Mesothelial cell of epicardium (in vitro differentiated cells): ENCODE results near the gene STXBP6. TPM values are rescaled to one million over a fixed set of nuclear protein-coding genes. Genes with fewer than 3 reads are reported as not detected.

ENCODE experiments used
- DNase-seq, 2 experiments: peaks; one replicate each; pipeline ENCODE4 v3.0.0; 2021; ENCODE audit warnings: low spot score in 2 of 2; ENCODE audit not compliant: unreplicated experiment in 2 of 2
- H3K27ac Mint-ChIP-seq: 2 replicates; pipeline ENCODE4 v1.8.0; 2021; ENCODE audit warnings: mixed read lengths
- H3K27me3 Mint-ChIP-seq: 2 replicates; pipeline ENCODE4 v1.8.0; 2021; ENCODE audit warnings: low read depth, mixed read lengths
- H3K36me3 Mint-ChIP-seq: 2 replicates; pipeline ENCODE4 v1.8.0; 2021; ENCODE audit warnings: mixed read lengths
- H3K4me1 Mint-ChIP-seq: 2 replicates; pipeline ENCODE4 v1.8.0; 2021; ENCODE audit warnings: mixed read lengths
- H3K4me3 Mint-ChIP-seq: 2 replicates; pipeline ENCODE4 v1.8.0; 2021; ENCODE audit warnings: mild to moderate bottlenecking, moderate library complexity, mixed read lengths
- H3K9me3 Mint-ChIP-seq: 2 replicates; pipeline ENCODE4 v1.8.0; 2021; ENCODE audit warnings: mixed read lengths
- CTCF ChIP-seq: fragments of 200-600 bp; sonication (generic); IDR thresholded peaks from one replicate; pipeline ENCODE4 v1.5.0; 2021; ENCODE audit warnings: antibody characterized with exemption; ENCODE audit not compliant: unreplicated experiment
- total RNA-seq: library from RNA; stranded (reverse); gene quantifications from 3 replicates; pipeline ENCODE4 v1.2.1, GENCODE V29; 2021

The STXBP6 gene
- total RNA-seq, 1 donor from 2014 or later = 16.6 TPM

GRCh38 chr14:25038044-25038668, 11.8 kb downstream of the STXBP6 start:
- Mint-ChIP-seq H3K4me3 (no peak overlapping the region), H3K27me3 (no peaks in the 10 kb centered on the region), H3K27ac (peak overlapping the region; percentile 10), H3K4me1 (peaks cover 28% of the 10 kb centered on the region), H3K36me3 (peaks cover 7% of the 10 kb centered on the region), H3K9me3 (peaks cover 9% of the 10 kb centered on the region)
- TF ChIP-seq CTCF = no peak
- no peak for DNase-seq

GRCh38 chr14:25037032-25037431, 12.9 kb downstream of the STXBP6 start:
- Mint-ChIP-seq H3K4me1 (peaks cover 21% of the 10 kb centered on the region), H3K27ac (peak overlapping the region; percentile 47), H3K27me3 (no peaks in the 10 kb centered on the region), H3K4me3 (no peak overlapping the region), H3K36me3 (peaks cover 7% of the 10 kb centered on the region), H3K9me3 (peaks cover 9% of the 10 kb centered on the region)
- no peak for DNase-seq
- TF ChIP-seq CTCF = no peak

- TF ChIP-seq CTCF = no peak
- DNase-seq = no peak
- Mint-ChIP-seq H3K27me3 (no peaks in the 10 kb centered on the region), H3K27ac (no peak overlapping the region), H3K4me1 (peaks cover 13% of the 10 kb centered on the region), H3K9me3 (peaks cover 9% of the 10 kb centered on the region), H3K36me3 (peaks cover 7% of the 10 kb centered on the region), H3K4me3 (no peak overlapping the region)
Observed at GRCh38 chr14:25034803-25035681, 14.9 kb downstream of the STXBP6 start.

- no peak for DNase-seq
- Mint-ChIP-seq H3K4me3 (no peak overlapping the region), H3K9me3 (peaks cover 12% of the 10 kb centered on the region), H3K27ac (no peak overlapping the region), H3K4me1 (peaks cover 10% of the 10 kb centered on the region), H3K27me3 (no peaks in the 10 kb centered on the region), H3K36me3 (peaks cover 13% of the 10 kb centered on the region)
- no peak for TF ChIP-seq CTCF
Observed at GRCh38 chr14:25033358-25033757, 16.6 kb downstream of the STXBP6 start.

GRCh38 chr14:25032092-25032784, 17.7 kb downstream of the STXBP6 start:
- Mint-ChIP-seq H3K27ac (no peak overlapping the region), H3K27me3 (no peaks in the 10 kb centered on the region), H3K36me3 (peaks cover 7% of the 10 kb centered on the region), H3K4me3 (no peak overlapping the region), H3K4me1 (peaks cover 5% of the 10 kb centered on the region), H3K9me3 (peaks cover 5% of the 10 kb centered on the region)
- TF ChIP-seq CTCF = no peak
- no peak for DNase-seq
